ENCODE data around the gene DUSP12.

The DUSP12 gene, protein sequence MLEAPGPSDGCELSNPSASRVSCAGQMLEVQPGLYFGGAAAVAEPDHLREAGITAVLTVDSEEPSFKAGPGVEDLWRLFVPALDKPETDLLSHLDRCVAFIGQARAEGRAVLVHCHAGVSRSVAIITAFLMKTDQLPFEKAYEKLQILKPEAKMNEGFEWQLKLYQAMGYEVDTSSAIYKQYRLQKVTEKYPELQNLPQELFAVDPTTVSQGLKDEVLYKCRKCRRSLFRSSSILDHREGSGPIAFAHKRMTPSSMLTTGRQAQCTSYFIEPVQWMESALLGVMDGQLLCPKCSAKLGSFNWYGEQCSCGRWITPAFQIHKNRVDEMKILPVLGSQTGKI

DNA sequence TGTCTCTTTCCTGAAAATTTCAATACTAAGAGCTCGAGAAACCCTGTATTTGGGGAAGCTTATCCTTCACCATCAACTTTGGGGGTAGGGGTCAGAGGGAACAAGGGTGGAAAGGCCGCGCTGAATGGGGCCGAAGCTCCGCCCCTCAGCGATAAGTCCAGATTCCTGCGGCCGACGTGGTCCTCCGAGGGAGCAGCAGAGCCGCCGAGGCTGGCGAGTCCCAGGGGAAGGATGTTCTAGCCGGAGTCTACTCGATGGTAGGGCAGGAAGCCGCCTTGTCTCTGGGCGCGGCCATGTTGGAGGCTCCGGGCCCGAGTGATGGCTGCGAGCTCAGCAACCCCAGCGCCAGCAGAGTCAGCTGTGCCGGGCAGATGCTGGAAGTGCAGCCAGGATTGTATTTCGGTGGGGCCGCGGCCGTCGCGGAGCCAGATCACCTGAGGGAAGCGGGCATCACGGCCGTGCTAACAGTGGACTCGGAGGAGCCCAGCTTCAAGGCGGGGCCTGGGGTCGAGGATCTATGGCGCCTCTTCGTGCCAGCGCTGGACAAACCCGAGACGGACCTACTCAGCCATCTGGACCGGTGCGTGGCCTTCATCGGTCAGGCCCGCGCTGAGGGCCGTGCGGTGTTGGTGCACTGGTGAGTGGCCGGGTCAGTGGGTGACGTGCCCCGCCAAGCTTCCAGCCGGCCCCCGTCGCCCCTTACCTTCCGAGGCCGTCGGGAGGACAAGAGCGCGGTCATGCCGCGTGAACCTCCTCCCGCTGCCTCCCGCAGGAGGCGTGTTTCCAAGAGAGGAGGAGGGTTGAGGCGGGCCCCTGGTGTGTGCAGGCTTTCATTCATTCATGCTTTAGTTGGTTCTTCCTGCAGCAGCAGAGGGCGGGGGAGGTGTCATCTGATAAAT lies at the start of gene DUSP12:
Gene DUSP12 (plus strand): TSS at position 278 of the 899 bp plus-strand sequence. CDS start 16 bp downstream, at position 294.
- Histone ChIP-seq H3K9me3 (no peaks in the 10 kb centered on the region), H3K27me3 (no peaks in the 10 kb centered on the region), H4K20me1 (peaks cover 21% of the 10 kb centered on the region), H3K4me1 (peaks cover 21% of the 10 kb centered on the region), H3K9ac (peak within 1 kb of the TSS; percentile 90), H3K4me2 (peak within 1 kb of the TSS; percentile 85), H3K27ac (peak within 1 kb of the TSS; percentile 86), H3K4me3 (peak within 1 kb of the TSS; percentile 96), H3K36me3 (peaks cover 37% of the 10 kb centered on the region)
- TF ChIP-seq Cebpa-rat (IDR thresholded peaks at IDR 0.05) = no peak

DNA sequence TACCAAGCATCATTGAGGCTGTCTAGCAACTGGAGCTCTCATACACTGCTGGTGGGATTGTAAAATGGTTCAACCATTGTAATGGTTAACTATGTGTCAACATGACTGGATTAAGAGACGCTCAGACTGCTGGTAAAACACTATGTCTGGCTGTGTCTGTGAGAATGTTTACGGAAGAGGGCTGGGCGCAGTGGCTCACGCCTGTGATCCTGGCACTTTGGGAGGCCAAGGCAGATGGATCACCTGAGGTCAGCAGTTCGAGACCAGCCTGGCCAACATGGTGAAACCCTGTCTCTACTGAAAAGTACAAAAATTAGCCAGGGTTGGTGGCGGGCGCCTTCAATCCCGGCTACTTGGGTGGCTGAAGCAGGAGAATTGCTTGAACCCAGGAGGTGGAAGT lies 47.3 kb upstream of the DUSP12 start:
- no peaks in the 10 kb centered on the region for H4K20me1 ChIP-seq
- peaks cover 27% of the 10 kb centered on the region for H3K4me1 ChIP-seq
- no peaks in the 10 kb centered on the region for H3K27me3 ChIP-seq
- no peak overlapping the region for H3K27ac ChIP-seq
- H3K4me3 ChIP-seq = no peak overlapping the region
- no peaks in the 10 kb centered on the region for H3K9me3 ChIP-seq
- no peak for TF ChIP-seq Cebpa-rat (IDR thresholded peaks at IDR 0.05)
- no peak overlapping the region for H3K9ac ChIP-seq
- H3K36me3 ChIP-seq = no peaks in the 10 kb centered on the region
- no peak overlapping the region for H3K4me2 ChIP-seq

DNA sequence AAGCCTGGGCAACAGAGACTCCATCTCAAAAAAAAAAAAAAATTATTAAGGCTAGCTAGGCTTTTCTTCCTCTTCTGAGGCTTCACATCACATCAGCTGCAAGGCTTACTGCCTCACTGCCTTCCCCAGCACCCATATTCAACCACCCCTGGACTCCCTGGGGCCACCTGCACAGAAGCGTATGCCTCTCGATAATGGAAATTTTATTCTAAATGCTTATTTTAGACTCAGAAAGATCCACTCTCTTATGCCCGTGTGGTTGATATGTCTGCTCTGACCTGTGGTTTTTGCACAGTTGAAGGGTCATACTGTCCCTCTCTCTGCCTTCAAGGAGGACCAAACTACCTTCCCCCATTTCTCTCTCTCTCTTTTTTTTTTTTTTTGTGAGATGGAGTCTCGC lies 44.0 kb upstream of the DUSP12 start:
- Histone ChIP-seq H3K4me3 (no peak overlapping the region), H3K9me3 (no peaks in the 10 kb centered on the region), H3K36me3 (no peaks in the 10 kb centered on the region), H3K27ac (no peak overlapping the region), H3K27me3 (no peaks in the 10 kb centered on the region), H3K4me2 (peak overlapping the region; percentile 57), H3K9ac (no peak overlapping the region), H3K4me1 (peaks cover 50% of the 10 kb centered on the region), H4K20me1 (no peaks in the 10 kb centered on the region)
- TF ChIP-seq Cebpa-rat (IDR thresholded peaks at IDR 0.05) = no peak

DNA sequence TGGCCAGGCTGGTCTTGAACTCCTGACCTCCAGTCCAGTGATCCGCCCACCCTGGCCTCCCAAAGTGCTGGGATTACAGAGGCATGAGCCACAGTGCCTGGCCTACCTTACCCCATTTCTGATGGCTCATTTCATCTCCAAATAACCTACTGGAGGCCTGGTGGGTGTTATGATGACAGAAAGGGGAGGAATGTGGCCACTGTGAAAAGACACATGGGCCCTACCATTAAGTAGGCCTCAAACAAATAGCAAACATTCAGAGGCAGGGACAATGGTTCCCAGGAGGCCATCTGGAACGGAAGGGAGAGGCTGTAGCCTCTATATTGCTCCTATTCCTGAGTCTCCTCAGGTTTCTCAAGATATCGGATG lies 43.5 kb upstream of the DUSP12 start:
- Histone ChIP-seq H3K27me3 (no peaks in the 10 kb centered on the region), H4K20me1 (no peaks in the 10 kb centered on the region), H3K27ac (peak overlapping the region; percentile 46), H3K4me3 (no peak overlapping the region), H3K9me3 (no peaks in the 10 kb centered on the region), H3K4me1 (peaks cover 54% of the 10 kb centered on the region), H3K4me2 (peak overlapping the region; percentile 57), H3K36me3 (no peaks in the 10 kb centered on the region), H3K9ac (no peak overlapping the region)
- no peak for TF ChIP-seq Cebpa-rat (IDR thresholded peaks at IDR 0.05)

DNA sequence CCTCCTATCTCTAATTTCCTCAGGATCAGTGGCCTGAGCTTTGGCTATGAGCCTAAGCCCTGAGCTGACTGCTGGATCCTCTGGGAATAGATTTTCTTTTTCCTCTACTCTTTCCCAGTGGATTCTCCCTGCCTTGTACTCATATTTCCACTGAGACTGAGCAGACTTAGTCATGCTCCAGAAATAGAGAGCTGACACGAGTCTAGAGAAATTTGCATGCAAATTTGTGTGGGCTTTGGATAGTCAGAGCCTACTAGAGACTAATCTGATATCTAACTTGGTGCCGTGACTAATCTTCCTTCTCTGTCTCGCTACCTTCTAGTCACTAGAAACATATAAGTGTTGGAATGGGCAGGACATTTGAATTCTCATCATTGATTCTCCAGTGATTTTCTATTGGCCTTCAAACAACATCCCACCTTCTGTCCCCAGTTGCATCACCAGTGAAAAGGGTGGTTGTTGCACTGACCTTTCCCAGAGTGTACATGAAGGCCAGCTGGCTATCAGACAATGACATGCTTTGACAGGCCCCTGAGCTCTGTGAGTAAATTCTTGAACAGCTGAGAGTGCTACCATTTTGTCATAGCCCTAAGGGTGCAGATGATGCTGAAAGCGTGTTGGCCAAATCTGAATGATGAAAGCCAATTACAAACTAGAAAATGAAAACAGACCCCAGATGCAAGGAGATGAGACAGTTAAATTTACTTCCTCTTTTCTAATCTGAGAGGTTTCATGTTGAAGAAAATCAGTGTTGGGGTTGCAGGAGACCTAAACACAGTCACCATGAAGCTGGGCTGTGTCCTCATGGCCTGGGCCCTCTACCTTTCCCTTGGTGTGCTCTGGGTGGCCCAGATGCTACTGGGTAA lies 42.9 kb upstream of the DUSP12 start, which contains the start of gene FCRLA:
Gene FCRLA (plus strand): TSS at position 748 of the 866 bp plus-strand sequence. CDS start 36 bp downstream, at position 784.
- Histone ChIP-seq H3K27ac (peak within 1 kb of the TSS; percentile 46), H3K4me1 (peaks cover 54% of the 10 kb centered on the region), H3K36me3 (no peaks in the 10 kb centered on the region), H3K9ac (no peak within 1 kb of the TSS), H3K27me3 (no peaks in the 10 kb centered on the region), H3K4me3 (no peak within 1 kb of the TSS), H3K9me3 (no peaks in the 10 kb centered on the region), H3K4me2 (peak within 1 kb of the TSS; percentile 57), H4K20me1 (no peaks in the 10 kb centered on the region)
- TF ChIP-seq Cebpa-rat (IDR thresholded peaks at IDR 0.05) = no peak

DNA sequence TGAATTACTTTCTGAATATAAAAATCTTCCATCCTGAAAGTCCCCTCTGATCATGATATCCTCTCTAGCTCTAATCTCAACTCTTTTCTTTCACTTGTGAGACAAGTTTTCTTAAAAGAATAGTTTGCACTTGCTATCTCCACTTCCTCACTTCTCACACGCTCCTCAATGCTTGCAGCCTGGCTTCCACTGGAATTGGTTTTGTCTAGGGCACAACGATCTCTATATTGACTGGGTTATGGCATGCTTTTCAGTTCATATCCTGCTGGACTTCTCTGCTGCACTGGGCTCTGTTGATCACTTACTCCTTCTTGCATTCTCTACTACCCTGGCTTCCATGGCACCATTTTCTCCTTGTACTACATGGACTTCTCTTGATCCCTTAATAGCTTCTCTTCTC lies 42.1 kb upstream of the DUSP12 start:
- Histone ChIP-seq H3K9ac (no peak overlapping the region), H3K4me3 (no peak overlapping the region), H4K20me1 (no peaks in the 10 kb centered on the region), H3K27ac (0 out of 2 replicates have a peak overlapping the region, but pooled peaks have one; percentile 42), H3K4me2 (peak overlapping the region; percentile 57), H3K4me1 (peaks cover 54% of the 10 kb centered on the region), H3K9me3 (no peaks in the 10 kb centered on the region), H3K36me3 (no peaks in the 10 kb centered on the region), H3K27me3 (no peaks in the 10 kb centered on the region)
- no peak for TF ChIP-seq Cebpa-rat (IDR thresholded peaks at IDR 0.05)

DNA sequence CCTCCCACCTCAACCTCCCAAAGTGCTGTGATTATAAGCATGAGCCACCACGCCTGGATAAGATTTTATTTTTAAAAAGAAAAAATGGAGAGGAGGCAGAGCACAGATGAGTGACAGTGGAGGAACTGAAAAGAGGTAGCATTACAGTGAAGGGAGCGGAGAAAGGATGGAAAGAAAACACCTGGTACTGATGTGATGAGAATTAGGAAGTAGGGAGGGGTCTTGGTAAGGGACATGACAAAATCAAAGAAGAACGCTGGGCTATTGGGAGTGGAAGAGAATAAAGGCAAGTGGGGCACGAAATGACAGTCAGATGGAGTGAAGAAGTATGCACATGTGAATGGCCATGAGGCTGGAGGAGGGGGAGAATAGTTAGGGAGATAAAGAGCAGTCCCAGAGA lies 40.2 kb upstream of the DUSP12 start:
- no peak overlapping the region for H3K4me3 ChIP-seq
- TF ChIP-seq Cebpa-rat (IDR thresholded peaks at IDR 0.05) = no peak
- H4K20me1 ChIP-seq = no peaks in the 10 kb centered on the region
- H3K4me2 ChIP-seq = peak overlapping the region; percentile 33; the same call in 1 of the 2 replicates
- peaks cover 54% of the 10 kb centered on the region for H3K4me1 ChIP-seq
- H3K27me3 ChIP-seq = no peaks in the 10 kb centered on the region
- no peak overlapping the region for H3K9ac ChIP-seq
- no peaks in the 10 kb centered on the region for H3K36me3 ChIP-seq
- no peak overlapping the region for H3K27ac ChIP-seq
- H3K9me3 ChIP-seq = no peaks in the 10 kb centered on the region

DNA sequence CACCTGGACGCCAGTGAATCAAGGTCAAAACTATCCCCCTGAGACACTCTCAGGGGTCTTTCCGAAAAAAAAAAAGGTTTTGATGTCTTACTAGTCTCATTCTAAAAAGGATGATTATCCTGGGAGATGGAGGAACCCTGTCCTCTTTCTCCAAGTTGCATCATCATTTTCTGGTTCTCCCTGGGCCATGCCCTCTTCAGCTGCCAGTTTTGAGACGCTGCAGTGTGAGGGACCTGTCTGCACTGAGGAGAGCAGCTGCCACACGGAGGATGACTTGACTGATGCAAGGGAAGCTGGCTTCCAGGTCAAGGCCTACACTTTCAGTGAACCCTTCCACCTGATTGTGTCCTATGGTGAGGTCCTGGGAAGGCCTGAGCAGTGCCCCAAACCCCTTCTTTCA lies 39.0 kb upstream of the DUSP12 start:
- Histone ChIP-seq H3K9ac (no peak overlapping the region), H3K36me3 (no peaks in the 10 kb centered on the region), H3K4me3 (no peak overlapping the region), H3K27me3 (no peaks in the 10 kb centered on the region), H3K4me1 (peaks cover 44% of the 10 kb centered on the region), H3K27ac (no peak overlapping the region; the same call in 1 of the 2 replicates), H3K4me2 (peak overlapping the region; percentile 11; the same call in 1 of the 2 replicates), H3K9me3 (no peaks in the 10 kb centered on the region), H4K20me1 (no peaks in the 10 kb centered on the region)
- no peak; the same call in 1 of the 2 replicates for TF ChIP-seq Cebpa-rat (IDR thresholded peaks at IDR 0.05)
